ENCODE results near the gene NTM. TPM values are rescaled to one million over a fixed set of nuclear protein-coding genes. Genes with fewer than 3 reads are reported as not detected.

NTM gene
- total RNA-seq, 4 donors from 2014 or later = 1.4 to 5.7 TPM; not detected in 2

DNA sequence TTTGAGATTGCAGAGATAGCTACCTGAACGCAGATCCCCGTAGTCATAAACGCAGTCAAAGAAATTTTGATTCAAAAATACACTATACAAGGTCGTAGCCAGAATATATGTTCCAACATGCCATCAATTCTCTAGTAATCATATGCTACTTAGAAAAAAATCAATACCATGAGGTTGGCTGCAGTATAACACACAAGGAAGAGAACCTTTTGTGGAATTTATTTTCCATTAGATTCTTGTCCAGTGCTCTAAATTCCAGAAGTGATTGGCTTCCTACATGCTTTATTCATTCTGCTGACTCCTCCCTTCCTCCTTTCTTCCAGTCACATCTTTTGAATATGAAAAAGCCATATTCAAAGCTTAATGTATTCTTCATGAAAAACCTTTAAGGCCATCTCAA is 189.9 kb downstream of the NTM start:
- H3K4me1 ChIP-seq = no peaks in the 10 kb centered on the region
- intact Hi-C loops (cut with DNase I; ENCODE audit: low total_unique reads) = no loop called here
- no peaks in the 10 kb centered on the region for H3K9me3 ChIP-seq
- DNase-seq = no peak
- H3K36me3 ChIP-seq = no peaks in the 10 kb centered on the region
- H3K27ac ChIP-seq = no peak overlapping the region
- no peak for TF ChIP-seq POLR2A (IDR thresholded peaks at IDR 0.05)
- no peaks in the 10 kb centered on the region for H3K27me3 ChIP-seq
- no peak overlapping the region for H3K4me3 ChIP-seq

DNA sequence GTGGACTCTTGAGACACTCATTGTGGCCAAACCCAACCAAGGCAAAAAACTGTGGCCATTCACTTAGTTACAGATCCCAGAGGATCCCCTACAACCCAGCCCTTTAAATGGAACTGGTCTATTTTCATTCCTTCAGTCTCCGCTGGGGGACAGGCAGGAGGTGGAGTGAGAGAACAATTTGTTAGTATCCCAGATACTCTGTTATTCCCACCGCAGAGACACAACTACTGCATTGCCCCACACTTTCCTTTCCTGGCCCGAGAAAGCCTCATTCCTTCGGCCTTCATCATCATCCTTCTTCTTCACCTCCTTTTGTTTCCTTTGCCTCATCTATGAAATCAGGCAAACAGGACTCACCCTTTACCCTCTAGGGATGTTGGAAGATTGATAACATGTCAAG is 191.1 kb downstream of the NTM start:
- no peaks in the 10 kb centered on the region for H3K4me1 ChIP-seq
- intact Hi-C loops (cut with DNase I; ENCODE audit: low total_unique reads) = no loop called here

GRCh38 chr11:131561972-131562371 is 191.6 kb downstream of the NTM start:
- no peaks in the 10 kb centered on the region for H3K9me3 ChIP-seq
- no peak for DNase-seq
- no peaks in the 10 kb centered on the region for H3K36me3 ChIP-seq
- no peak overlapping the region for H3K4me3 ChIP-seq
- intact Hi-C loops (cut with DNase I; ENCODE audit: low total_unique reads) = no loop called here
- no peak overlapping the region for H3K27ac ChIP-seq
- no peaks in the 10 kb centered on the region for H3K27me3 ChIP-seq
- no peak for TF ChIP-seq POLR2A (IDR thresholded peaks at IDR 0.05)
- TF ChIP-seq, protein P1, sequence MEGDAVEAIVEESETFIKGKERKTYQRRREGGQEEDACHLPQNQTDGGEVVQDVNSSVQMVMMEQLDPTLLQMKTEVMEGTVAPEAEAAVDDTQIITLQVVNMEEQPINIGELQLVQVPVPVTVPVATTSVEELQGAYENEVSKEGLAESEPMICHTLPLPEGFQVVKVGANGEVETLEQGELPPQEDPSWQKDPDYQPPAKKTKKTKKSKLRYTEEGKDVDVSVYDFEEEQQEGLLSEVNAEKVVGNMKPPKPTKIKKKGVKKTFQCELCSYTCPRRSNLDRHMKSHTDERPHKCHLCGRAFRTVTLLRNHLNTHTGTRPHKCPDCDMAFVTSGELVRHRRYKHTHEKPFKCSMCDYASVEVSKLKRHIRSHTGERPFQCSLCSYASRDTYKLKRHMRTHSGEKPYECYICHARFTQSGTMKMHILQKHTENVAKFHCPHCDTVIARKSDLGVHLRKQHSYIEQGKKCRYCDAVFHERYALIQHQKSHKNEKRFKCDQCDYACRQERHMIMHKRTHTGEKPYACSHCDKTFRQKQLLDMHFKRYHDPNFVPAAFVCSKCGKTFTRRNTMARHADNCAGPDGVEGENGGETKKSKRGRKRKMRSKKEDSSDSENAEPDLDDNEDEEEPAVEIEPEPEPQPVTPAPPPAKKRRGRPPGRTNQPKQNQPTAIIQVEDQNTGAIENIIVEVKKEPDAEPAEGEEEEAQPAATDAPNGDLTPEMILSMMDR (IDR thresholded peaks at IDR 0.05) = no peak
- H3K4me1 ChIP-seq = no peaks in the 10 kb centered on the region

More for the DNA sequence above, 191.1 kb downstream of the NTM start:
- no peaks in the 10 kb centered on the region for H3K9me3 ChIP-seq
- H3K27me3 ChIP-seq = no peaks in the 10 kb centered on the region
- H3K27ac ChIP-seq = no peak overlapping the region
- H3K36me3 ChIP-seq = no peaks in the 10 kb centered on the region
- no peak for DNase-seq
- H3K4me3 ChIP-seq = no peak overlapping the region
- TF ChIP-seq, protein P1 (IDR thresholded peaks at IDR 0.05) = no peak
- no peak for TF ChIP-seq POLR2A (IDR thresholded peaks at IDR 0.05)

- no peak overlapping the region for H3K4me3 ChIP-seq
- no peaks in the 10 kb centered on the region for H3K9me3 ChIP-seq
- intact Hi-C loops (cut with DNase I; ENCODE audit: low total_unique reads) = no loop called here
- no peaks in the 10 kb centered on the region for H3K36me3 ChIP-seq
- no peak for DNase-seq
- no peaks in the 10 kb centered on the region for H3K27me3 ChIP-seq
- no peaks in the 10 kb centered on the region for H3K4me1 ChIP-seq
- TF ChIP-seq, protein P1 (IDR thresholded peaks at IDR 0.05) = no peak
- TF ChIP-seq POLR2A (IDR thresholded peaks at IDR 0.05) = no peak
- no peak overlapping the region for H3K27ac ChIP-seq
Measured at GRCh38 chr11:131568318-131568717, 197.9 kb downstream of the NTM start.

- Histone ChIP-seq H3K36me3 (no peaks in the 10 kb centered on the region), H3K9me3 (no peaks in the 10 kb centered on the region), H3K4me1 (no peaks in the 10 kb centered on the region), H3K4me3 (no peak overlapping the region), H3K27ac (no peak overlapping the region), H3K27me3 (no peaks in the 10 kb centered on the region)
- intact Hi-C loops (cut with DNase I; ENCODE audit: low total_unique reads) = no loop called here
- TF ChIP-seq, protein P1 (IDR thresholded peaks at IDR 0.05) = no peak
- no peak for DNase-seq
Measured at GRCh38 chr11:131571571-131571970, 201.2 kb downstream of the NTM start.

DNA sequence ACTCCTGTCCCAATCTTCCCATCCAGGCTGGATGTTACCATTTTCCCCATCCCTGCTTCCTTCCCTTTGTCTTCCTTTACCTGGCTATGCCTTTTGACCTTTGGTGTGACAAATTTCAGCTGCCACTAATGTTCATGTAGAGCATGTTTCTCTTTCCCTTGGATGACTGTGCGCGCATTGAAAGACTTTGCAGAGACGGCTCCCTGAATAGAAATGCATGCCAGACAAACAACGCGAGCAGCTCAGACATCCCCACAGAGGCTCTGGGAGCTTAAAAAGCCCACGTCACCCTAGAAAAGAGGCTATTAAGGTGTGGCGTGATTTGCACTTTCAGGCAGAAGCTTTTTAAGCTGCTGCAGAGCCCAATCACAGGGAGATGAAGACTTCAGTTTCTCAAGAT is 202.0 kb downstream of the NTM start:
- no peaks in the 10 kb centered on the region for H3K27me3 ChIP-seq
- no peaks in the 10 kb centered on the region for H3K4me1 ChIP-seq
- DNase-seq = no peak
- H3K4me3 ChIP-seq = no peak overlapping the region
- TF ChIP-seq POLR2A (IDR thresholded peaks at IDR 0.05) = no peak
- TF ChIP-seq, protein P1 (IDR thresholded peaks at IDR 0.05) = no peak
- intact Hi-C loops (cut with DNase I; ENCODE audit: low total_unique reads) = no loop called here
- H3K9me3 ChIP-seq = no peaks in the 10 kb centered on the region
- H3K27ac ChIP-seq = no peak overlapping the region
- H3K36me3 ChIP-seq = no peaks in the 10 kb centered on the region

Measured in uterus (tissue), 4 donors.